ENCODE data around the gene MYH13.

The MYH13 gene

DNA sequence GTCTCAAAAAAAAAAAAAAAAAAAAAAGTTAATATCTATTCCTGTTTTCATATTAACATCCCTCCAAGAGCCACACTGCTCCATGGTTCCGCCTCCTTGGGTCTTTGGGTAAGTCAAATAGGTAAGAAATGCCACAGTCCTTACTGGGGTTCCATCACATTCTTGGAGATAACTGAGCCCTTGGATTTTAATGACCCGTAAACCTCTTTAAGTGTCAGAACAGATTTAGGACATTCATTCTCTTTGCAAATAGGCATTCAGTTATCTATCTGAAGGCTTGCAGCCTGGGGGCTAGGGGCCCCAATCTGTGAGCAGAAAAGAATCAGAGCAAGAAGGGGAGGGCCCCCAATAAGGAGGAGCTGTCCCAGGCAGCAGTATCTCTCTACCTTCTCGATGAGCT is 28.0 kb downstream of the MYH13 start:
- DNase-seq (ENCODE audit: low spot score), result no peak

- no peak for DNase-seq (ENCODE audit: low spot score)
Observed at GRCh38 chr17:10339051-10339450, 33.8 kb downstream of the MYH13 start.

- no peak for DNase-seq (ENCODE audit: low spot score)
Observed at GRCh38 chr17:10337976-10338375, 34.8 kb downstream of the MYH13 start.

DNA sequence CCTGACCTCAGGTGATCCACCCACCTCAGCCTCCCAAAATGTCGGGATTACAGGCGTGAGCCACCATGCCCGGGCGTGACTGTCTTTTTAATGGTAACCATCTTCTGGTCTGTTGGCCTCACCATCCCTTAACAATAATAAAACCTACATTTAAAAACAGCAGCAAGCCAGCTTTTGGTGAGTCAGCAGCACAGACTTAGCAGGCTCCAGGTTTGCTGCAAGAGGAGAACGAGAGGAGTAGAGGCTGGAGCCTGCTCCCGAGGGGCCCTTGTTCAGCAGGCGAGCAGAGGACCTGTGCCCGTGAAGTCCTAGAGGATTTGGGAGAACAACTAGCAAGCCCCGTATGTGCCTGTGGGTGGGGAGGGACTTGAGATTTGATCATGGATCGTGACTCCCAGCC is 35.7 kb downstream of the MYH13 start:
- no peak for DNase-seq (ENCODE audit: low spot score)

GRCh38 chr17:10336393-10336792 is 36.4 kb downstream of the MYH13 start:
- no peak for DNase-seq (ENCODE audit: low spot score)

DNA sequence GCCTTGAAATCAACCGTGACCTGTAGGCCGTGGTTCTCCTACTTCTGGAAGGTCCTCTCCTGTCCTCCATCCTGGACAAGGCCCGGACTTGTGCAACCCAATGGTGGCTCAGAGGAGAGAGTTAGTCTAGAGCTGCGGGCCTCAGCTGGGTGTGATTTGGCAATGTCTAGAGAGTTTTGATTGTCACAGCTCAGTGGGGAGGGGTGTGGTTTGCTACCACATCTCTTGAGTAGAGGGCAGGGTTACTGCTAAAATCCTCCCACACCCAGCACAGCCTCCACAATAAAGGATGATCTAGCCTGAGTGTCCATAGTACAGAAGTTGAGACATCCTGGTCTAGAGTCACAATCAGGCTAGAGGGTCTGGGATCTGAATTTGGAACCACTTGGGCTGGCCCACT is 40.3 kb downstream of the MYH13 start:
- no peak for DNase-seq (ENCODE audit: low spot score)

- DNase-seq (ENCODE audit: low spot score), result no peak
Observed at GRCh38 chr17:10328971-10329923, 43.6 kb downstream of the MYH13 start.

DNA sequence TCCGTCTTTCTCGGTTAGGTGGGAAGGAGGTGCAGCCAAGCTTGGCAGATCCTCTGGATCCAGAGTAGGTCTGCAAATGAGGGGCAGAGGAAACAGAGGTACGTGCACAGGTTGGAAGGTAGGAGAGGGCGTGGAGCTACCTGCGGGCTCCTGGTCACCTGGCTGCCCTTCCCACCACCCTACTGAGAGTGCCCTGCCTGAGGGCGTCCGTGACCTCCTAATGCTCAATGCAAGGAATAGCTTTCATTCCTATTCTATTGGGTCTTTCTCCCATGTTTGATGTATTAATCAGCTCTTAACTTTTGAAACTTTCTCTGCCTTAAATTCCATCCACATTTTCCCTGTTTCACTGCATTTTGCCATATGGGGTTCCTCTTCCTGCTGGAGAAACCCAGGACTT is 44.6 kb downstream of the MYH13 start:
- DNase-seq (ENCODE audit: low spot score), result no peak

DNA sequence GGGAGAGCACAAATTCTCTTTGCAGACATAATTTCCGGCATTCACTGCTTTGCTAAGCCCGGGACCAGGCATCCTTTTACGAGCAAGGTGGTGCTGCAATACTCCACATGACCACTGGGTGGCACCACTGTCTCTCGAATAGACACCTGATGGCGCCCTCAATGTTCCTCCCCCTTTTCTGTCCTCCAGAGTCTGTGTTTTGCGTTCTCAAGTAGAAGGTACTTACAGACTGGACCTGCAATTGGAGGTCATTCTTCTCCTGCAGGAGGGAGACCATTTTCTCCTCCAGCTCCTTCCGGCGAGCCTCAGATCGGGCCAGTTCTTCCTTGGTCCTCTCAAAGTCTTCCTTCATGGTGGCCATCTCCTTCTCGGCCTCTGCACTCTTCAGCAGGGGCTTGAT is 45.2 kb downstream of the MYH13 start:
- DNase-seq (ENCODE audit: low spot score), result peak; percentile 38

GRCh38 chr17:10325031-10325695 is 47.6 kb downstream of the MYH13 start:
- no peak for DNase-seq (ENCODE audit: low spot score)

DNA sequence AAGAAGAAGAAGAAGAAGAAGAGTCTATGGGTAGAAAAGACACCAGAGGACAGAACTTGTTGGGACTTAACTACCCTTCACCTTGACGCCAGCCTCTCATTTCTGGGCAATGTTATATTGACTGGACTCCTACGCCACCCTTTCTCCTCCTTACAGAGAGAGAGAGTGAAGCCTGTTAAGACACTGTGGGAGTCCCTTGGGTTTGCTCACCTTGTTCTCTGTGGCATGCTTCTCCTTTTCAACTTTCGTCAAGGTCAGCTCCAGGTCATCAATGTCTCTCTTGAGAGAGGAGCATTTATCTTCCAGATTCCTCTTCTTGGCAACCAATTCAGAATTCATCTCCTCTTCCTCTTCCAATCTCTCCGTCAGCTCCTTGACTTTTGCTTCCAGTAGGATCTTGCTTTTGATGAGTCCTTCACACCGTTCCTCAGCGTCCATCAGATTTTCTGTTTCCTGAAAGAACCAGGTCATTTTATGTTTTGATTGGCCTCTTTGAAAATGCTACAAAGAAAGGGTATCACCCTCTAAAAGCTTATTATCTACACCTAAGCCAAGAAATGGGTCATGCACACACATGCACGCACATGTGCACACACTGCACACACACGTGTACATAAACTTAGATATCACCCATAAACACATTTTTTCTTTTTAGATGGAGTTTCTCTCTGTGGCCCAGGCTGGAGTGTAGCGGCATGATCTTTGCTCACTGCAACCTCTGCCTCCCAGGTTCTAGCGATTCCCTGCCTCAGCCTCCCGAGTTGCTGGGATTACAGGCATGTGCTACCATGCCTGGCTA is 48.8 kb downstream of the MYH13 start:
- DNase-seq (ENCODE audit: low spot score), result no peak

- DNase-seq (ENCODE audit: low spot score), result no peak
Observed at GRCh38 chr17:10318535-10318934, 54.3 kb downstream of the MYH13 start.

DNA sequence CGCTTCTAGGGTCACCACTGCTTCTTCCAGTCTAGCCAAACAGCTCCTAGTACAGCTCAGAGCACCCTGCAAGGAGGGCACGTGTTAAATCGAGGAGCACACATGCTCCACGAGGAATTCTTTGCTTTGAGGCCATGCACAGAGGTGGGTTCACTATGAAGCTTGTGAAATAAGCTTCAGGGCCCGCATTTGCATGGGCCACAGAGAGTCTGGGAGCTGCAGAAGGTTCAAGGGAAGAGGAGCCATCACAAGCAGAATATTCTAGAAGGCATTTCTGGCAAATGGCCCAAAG is 55.3 kb downstream of the MYH13 start:
- no peak for DNase-seq (ENCODE audit: low spot score)

DNA sequence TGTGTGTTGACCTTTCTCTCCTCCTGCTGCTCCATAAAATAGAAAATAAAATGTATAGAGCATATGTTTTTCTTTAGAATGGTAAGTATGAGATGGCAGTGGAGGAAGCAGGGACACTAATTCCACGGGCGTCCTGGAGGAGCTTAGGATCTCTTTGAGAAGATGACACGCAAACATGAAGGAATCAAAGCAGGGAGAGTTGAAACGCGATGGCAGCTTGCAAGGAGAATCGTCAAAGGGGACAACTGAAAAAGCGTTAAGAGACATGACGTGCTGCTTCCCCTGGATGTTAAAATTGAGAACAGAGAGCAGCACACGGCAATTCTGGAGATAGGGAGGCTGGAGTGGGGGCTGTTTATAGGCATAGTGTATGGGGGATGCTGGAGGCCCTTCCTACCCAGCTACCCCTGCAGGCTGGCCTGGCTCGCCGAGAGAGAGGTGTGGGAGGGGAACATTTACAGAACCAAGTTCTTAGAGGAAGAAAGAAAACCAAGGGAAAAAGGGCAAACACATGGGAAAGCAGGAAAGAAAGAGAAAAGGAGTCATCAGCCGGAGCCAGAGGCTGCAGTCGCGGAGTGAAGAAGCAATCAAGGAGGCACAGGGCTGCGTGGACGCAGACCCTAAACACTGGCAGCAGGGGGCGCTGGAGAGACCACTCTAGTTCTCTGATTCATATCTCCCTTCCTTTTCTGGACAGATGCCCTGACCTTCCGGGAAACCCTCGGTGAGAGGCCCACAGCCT is 55.8 kb downstream of the MYH13 start:
- DNase-seq (ENCODE audit: low spot score), result no peak

GRCh38 chr17:10314329-10314728 is 58.5 kb downstream of the MYH13 start:
- DNase-seq (ENCODE audit: low spot score), result no peak

DNA sequence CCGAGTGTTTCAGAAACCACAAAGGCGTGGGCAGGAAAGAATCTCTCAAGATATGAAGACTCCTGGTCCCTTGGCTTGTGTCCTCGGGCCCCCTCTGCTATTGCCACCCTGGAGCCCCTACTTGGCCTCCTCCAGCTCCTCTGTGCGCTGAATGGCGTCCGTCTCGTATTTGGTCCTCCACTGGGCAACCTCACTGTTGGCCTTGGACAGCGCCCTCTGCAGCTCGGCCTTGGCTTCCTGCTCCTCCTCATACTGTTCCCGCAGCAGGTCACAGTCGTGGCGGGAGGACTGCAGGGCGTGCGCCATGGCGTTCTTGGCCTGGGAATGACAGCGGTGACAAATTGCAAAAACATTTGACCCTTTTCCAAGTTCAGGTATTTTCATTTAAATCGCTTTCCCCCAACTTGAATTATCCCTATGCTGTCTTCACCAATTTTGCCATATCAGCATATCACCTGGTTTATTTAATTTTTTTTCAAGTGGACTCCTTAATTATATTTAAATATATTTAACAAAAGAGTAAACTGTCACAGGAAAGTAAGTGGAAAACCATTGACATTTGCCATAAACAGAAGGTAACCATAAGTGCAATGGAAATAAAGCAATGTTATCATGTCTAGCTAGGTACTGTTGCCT is 59.7 kb downstream of the MYH13 start:
- no peak for DNase-seq (ENCODE audit: low spot score)

GRCh38 chr17:10311131-10311530 is 61.7 kb downstream of the MYH13 start:
- DNase-seq (ENCODE audit: low spot score), result no peak

GRCh38 chr17:10309003-10309974 is 63.5 kb downstream of the MYH13 start:
- DNase-seq (ENCODE audit: low spot score), result no peak

DNA sequence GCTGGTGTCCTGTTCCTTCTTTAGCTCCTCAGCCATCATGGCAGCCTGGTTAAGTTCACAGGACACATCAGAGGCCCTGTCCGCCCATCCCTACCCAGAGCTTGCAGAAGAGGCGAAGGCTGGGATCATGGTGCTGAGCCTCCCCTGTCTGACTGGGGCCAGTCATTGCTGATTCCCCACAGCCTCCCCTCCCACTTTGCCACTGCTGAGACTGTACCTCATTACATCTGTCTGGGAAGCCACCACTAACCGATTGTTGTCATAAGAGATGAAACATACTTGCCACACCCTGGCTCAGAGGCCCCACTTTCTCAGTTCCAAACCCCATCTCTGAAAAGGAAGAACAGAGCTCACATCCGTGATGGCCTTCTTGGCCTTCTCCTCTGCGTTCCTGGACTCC is 66.2 kb downstream of the MYH13 start:
- DNase-seq (ENCODE audit: low spot score), result no peak

GRCh38 chr17:10305398-10305797 is 67.4 kb downstream of the MYH13 start:
- DNase-seq (ENCODE audit: low spot score), result no peak
